HG03571 (cell line): ENCODE results near the gene INKA1.
"Not testable (repeated sequence)": the region's sequence is repeated elsewhere in the genome, so short reads cannot be mapped to it uniquely, and the experiment has no call there.

Experiments used
- ATAC-seq: cut with Tn5 transposase; IDR thresholded peaks from one replicate; pipeline ENCODE4 v1.9.1; 2021; ENCODE audit not compliant: unreplicated experiment

Gene INKA1

GRCh38 chr3:49802719-49803464, at the start of gene INKA1:
Gene INKA1 (plus strand): TSS chr3:49803261. CDS start chr3:49803393, 132 bp downstream.
- ATAC-seq: peak; percentile 58

GRCh38 chr3:49754536-49754935, 48.5 kb upstream of the INKA1 start:
- ATAC-seq: no peak

DNA sequence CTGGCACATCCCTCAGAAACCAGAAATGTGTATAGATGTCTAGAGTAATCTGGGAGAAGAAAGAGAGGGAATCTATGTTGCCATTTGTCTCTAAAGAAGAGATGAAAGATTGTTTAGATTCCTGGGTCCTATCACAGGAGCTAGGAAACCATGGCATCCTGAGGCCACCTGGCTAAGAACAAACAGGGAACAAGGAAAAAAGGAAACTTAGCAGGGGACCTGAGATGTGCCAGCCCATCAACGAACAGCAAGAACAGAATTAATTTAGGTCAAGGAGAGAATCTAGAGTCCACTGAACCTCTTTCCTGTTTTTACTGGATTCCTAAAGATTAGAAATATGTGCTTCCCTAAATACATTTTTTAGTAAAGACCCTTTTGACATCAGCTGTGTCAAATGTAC, 47.0 kb upstream of the INKA1 start:
- ATAC-seq: no peak

- ATAC-seq: no peak
Observed at GRCh38 chr3:49757197-49757596, 45.9 kb upstream of the INKA1 start.

- no peak for ATAC-seq
Observed at GRCh38 chr3:49759226-49759625, 43.8 kb upstream of the INKA1 start.

DNA sequence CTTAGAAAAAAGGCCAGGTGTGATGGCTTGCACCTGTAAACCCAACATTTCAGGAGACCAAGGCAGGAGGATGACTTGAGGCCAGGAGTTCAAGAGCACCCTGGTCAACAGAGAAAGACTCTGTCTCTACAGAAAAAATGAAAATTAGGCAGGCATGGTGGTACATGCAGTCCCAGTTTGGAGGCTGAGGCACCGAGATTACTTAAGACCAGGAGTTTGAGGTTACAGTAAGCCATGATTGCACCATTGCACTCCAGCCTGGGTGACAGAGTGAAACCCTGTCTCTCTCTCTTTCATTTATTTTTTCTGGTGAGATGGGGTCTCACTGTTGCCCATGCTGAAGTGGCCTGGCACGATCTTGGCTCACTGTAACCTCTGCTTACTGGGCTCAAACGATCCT, 41.4 kb upstream of the INKA1 start:
- no peak for ATAC-seq

- no peak for ATAC-seq
Observed at GRCh38 chr3:49763981-49764380, 39.1 kb upstream of the INKA1 start.

GRCh38 chr3:49769286-49769915, 33.7 kb upstream of the INKA1 start:
- ATAC-seq: no peak

GRCh38 chr3:49769926-49770325, 33.1 kb upstream of the INKA1 start:
- ATAC-seq: no peak

DNA sequence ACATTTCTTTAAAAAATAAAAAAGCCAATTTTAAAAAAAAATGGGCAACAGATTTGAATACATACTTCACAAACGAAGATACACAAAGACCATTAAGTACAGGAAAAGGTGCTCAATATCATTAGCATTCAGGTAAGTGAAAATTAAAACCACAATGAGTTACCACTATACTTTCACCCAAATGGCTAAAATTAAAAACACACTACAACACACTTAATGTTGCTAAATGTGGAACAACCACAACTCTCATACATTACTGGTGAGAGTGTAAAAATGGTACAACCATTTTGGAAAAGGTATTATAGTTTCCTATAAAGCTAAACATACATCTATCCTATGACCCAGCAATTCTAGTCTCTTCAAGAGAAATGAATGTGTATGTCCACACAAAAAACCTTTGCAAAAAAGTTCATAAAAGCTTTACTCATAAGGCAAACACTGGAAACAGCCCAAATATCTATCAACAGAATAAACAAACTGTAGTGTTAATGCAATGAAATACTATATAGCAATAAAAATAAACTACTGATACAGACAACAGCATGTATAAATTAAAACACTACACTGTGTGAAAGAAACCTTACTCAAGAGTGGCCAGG, 31.6 kb upstream of the INKA1 start:
- ATAC-seq: no peak

DNA sequence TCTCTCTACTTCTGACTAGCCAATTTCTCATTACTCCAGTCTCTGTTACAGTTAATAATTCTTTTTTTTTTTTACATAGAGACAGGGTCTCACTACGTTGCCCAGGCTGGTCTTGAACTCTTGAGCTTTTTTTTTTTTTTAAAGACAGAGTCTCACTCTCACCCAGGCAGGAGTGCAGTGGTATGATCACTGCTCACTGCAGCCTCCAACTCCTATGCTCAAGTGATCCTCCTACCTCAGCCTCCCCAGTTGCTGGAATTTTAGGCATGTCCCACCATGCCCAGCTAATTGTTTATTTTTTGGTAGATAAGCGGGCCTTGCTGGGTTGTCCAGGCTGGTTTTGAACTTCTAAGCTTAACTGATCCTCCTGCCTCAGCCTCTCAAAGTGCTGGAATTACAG, 30.4 kb upstream of the INKA1 start:
- ATAC-seq: no peak

DNA sequence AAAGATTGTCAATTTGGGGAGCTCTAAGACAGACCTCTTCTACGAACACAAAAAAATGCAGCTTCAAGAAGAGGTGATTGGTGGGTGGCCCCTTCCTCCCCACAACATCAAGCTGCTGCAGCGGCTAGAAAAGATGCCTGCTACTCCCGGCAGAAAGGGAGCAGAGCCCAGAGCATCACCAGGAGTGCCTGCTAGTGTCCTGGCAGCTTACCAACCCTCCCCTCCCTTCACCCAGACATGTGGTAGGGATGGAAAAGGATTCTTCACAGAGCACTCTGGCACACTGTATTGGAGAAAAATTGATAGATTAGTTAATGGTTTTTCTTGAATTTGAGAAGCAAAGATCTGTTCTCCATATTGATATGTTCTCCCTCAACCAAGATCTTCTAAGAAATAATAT, 27.5 kb upstream of the INKA1 start:
- no peak for ATAC-seq

DNA sequence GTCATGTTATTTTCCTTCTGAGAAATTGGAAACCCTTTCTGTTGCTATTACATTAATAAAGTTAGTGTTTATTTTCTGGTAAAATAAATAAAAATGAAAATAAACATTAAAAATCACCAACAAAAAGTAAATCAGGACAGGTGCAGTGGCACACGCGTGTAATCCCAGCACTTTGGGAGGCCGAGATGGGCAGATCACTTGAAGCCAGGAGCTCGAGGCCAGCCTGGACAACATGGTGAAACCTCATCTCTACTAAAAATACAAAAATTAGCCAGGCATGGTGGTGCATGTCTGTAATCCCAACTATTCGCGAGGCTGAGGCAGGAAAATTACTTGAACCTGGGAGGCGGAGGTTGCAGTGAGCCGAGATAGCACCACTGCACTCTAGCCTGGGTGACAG, 27.0 kb upstream of the INKA1 start:
- not testable (repeated sequence) for ATAC-seq

GRCh38 chr3:49779358-49780079, 23.5 kb upstream of the INKA1 start:
- ATAC-seq: no peak

DNA sequence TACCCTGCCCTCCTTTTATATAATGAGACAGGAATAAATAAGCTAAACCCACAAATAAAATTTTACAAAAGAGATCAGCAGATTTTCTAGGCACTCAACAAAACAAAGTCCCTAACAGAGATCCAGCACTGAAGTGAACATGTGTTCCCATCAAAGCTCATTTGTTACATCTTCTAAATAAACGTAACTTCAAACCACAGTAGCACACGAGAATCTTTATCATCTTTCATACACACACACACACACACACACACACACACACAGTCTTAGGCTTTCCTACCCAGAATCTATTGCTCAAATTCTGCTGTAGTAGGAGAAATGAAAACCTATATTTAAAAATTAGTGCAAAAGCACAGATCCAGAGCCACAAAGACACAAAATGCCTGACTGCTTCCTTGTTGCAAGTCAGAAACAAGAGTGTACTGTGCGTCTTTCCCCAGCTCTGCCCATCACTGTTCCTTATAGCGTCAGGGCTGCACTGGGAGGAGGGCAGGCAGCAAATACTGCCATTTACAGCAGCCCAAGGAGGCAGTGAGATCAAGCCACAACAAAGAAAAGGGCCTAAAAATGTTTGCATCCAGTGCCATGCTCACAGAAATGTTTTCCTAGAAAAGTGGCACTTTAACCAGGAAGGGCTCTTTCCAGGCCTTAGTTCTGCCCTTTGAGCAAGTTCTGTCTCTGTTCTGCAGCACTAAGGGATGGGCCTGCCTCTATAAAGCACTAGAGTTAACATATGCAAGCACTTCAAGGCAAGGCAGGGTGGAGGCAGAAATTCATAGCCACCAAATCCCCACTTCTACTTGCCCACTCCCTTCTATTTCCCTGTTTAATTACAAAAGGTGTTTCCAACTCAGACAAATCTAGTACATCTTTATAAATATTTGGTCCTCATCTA, 22.7 kb upstream of the INKA1 start:
- no peak for ATAC-seq

GRCh38 chr3:49780975-49781365, 22.1 kb upstream of the INKA1 start:
- not testable (repeated sequence) for ATAC-seq

GRCh38 chr3:49781415-49782199, 21.5 kb upstream of the INKA1 start:
- ATAC-seq: no peak

GRCh38 chr3:49782277-49782676, 20.8 kb upstream of the INKA1 start:
- ATAC-seq: not testable (repeated sequence)

DNA sequence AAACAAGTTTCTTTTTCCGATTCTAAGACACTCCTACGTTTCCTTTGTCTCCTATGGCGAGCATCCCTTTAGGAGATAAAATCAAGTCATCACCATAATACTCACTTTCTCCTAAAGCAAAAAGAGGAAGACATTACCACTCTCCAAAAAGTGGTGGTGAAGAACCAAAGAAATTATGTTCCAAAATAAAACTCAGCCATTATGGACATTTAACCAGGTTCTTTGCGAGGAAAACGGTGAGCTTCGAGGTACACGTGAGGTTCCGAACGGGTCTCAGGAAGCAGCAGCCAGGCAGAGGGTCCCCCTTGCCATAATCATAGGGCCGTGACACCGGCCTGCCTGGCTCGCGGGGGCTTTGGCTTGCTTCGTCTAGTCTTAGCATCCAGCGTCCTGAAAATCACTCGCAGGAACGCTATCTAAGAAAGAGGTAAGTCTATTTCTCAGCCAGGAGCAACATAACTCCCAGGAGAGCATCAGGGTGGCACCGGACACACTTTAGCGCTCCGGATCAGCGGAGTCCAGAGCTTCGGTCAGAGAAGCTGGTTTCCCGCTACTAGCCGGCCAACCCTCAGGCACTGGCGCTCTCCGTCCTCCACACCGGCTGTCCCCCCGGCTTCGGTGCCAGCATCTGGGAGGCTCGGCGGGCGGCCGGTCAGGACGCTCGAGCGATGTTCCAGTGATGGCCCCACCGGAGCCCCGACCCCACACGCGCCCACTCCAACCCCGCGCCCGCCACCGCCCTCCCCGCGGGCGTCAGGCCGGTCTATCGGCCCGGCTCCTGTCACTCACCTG, 17.3 kb upstream of the INKA1 start:
- ATAC-seq: peak; percentile 41
